ENCODE measurements around the gene IQGAP2.

GRCh38 chr5:76634661-76635060 is 231.6 kb downstream of the IQGAP2 start:
- TF ChIP-seq POLR2A (IDR thresholded peaks at IDR 0.05; ENCODE audit: low read length) (no peak), GATA1 (IDR thresholded peaks at IDR 0.05; ENCODE audit: low read depth, low read length) (no peak)

All from erythroblast (primary cell).